Activated B cell treated with CpG ODN at 0.5 μM for 24 hours (primary cell): ENCODE results near the gene JAG1. TPM values are rescaled to one million over a fixed set of nuclear protein-coding genes. Genes with fewer than 3 reads are reported as not detected.

Experiments
- ATAC-seq: fragments of 200-7000 bp; cut with Tn5 transposase; one replicate; pipeline ENCODE4 v1.10.0; 2021; ENCODE audit warnings: low read depth, mild to moderate bottlenecking, moderate library complexity
- CTCF ChIA-PET: fragments of 350-600 bp; sonication (Branson Sonifier 250); formaldehyde crosslinking; loops from one replicate; lab custom pipeline; 2021; ENCODE audit warnings: antibody characterized with exemption; lab: Charles Lee
- POLR2A ChIA-PET: fragments of 350-600 bp; sonication (Branson Sonifier 250); formaldehyde crosslinking; loops from one replicate; lab custom pipeline; 2021; ENCODE audit warnings: antibody characterized with exemption; lab: Charles Lee
- DNase-seq: peaks from one replicate; pipeline ENCODE4 v3.0.0; 2022
- H3K27ac Mint-ChIP-seq: one replicate; pipeline ENCODE4 v1.8.0; 2020; ENCODE audit warnings: mixed read lengths
- H3K27me3 Mint-ChIP-seq: one replicate; pipeline ENCODE4 v1.8.0; 2021; ENCODE audit warnings: mixed read lengths
- H3K36me3 Mint-ChIP-seq: one replicate; pipeline ENCODE4 v1.8.0; 2021; ENCODE audit warnings: low read depth, mixed read lengths
- H3K4me1 Mint-ChIP-seq: one replicate; pipeline ENCODE4 v1.8.0; 2021; ENCODE audit warnings: mixed read lengths
- H3K4me3 Mint-ChIP-seq: one replicate; pipeline ENCODE4 v1.8.0; 2020; ENCODE audit warnings: mild to moderate bottlenecking, mixed read lengths
- H3K9me3 Mint-ChIP-seq: one replicate; pipeline ENCODE4 v1.8.0; 2020; ENCODE audit warnings: mixed read lengths
- intact Hi-C: fragments of 100-400 bp; cut with micrococcal nuclease; formaldehyde crosslinking; loops from one replicate; pipeline ENCODE4 v1.15.1; 2024
- total RNA-seq: library from RNA; stranded (reverse); gene quantifications from 2 replicates; pipeline ENCODE4 v1.2.3, GENCODE V29; 2022
- TF ChIP-seq, protein P1 (sequence below): fragments of 200-600 bp; IDR thresholded peaks from one replicate; pipeline ENCODE4 v1.8.0; 2022; ENCODE audit warnings: antibody characterized with exemption, mild to moderate bottlenecking

The JAG1 gene
- total RNA-seq, 1 donor from 2014 or later = not detected

DNA sequence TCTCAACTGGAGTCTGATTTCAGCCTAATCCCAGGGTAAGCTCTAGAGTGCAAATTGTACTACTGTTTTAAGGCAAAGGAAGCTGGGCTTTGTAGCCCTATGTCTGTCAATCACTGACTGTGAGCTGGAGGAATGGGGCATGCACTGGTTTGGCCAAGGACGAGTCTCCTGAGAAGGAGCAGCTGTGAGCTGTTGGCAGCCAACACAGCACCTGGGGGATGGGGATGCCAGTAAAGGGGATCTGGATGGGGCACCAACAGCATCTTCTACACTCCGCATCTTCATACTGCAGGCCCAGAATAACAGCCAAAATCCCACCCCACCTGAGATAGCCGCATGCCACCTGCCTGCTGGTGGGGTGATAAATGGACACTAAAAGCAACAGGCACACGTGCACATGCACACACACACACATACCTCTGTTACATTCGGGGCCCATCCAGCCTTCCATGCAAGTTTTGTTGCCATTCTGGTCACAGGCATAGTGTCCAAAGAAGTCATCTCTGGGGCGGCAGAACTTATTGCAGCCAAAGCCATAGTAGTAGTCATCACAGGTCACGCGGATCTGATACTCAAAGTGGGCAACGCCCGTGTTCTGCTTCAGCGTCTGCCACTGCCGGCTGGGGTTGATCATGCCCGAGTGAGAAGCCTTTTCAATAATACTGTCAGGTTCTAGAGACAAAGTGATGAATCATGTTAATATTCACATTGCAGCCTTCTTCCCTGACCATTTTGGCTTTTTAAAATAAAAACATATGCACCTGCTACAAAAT, 15.6 kb downstream of the JAG1 start:
- ChIA-PET CTCF (no interaction called here), POLR2A (no interaction called here)
- H3K27me3 Mint-ChIP-seq = peaks cover 29% of the 10 kb centered on the region
- H3K4me1 Mint-ChIP-seq = no peaks in the 10 kb centered on the region
- no peaks in the 10 kb centered on the region for H3K36me3 Mint-ChIP-seq
- H3K27ac Mint-ChIP-seq = no peak overlapping the region
- intact Hi-C loops = no loop called here
- H3K9me3 Mint-ChIP-seq = no peaks in the 10 kb centered on the region
- no peak for DNase-seq
- H3K4me3 Mint-ChIP-seq = no peak overlapping the region
- TF ChIP-seq, protein P1, sequence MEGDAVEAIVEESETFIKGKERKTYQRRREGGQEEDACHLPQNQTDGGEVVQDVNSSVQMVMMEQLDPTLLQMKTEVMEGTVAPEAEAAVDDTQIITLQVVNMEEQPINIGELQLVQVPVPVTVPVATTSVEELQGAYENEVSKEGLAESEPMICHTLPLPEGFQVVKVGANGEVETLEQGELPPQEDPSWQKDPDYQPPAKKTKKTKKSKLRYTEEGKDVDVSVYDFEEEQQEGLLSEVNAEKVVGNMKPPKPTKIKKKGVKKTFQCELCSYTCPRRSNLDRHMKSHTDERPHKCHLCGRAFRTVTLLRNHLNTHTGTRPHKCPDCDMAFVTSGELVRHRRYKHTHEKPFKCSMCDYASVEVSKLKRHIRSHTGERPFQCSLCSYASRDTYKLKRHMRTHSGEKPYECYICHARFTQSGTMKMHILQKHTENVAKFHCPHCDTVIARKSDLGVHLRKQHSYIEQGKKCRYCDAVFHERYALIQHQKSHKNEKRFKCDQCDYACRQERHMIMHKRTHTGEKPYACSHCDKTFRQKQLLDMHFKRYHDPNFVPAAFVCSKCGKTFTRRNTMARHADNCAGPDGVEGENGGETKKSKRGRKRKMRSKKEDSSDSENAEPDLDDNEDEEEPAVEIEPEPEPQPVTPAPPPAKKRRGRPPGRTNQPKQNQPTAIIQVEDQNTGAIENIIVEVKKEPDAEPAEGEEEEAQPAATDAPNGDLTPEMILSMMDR = no peak
- no peak for ATAC-seq

DNA sequence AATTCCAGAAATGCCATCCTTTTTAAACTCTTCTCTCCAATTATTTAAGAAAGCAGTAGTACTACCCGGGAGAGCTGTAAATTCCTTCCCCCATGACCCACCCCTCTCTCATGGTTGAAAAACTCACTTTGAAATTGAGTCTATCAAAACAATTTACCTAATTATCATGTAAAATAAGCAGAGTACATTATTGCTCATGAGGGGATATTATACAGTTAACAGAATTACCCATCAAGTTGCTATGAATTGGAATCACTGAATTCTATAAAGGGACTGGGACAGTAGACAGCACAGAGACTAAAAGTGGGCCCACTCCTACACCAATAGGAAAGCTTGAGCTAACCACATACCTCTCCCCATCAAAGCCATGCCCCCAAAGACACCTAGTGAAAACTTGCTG, 16.3 kb downstream of the JAG1 start:
- H3K27ac Mint-ChIP-seq = no peak overlapping the region
- peaks cover 26% of the 10 kb centered on the region for H3K27me3 Mint-ChIP-seq
- CTCF ChIA-PET = no interaction called here
- H3K4me3 Mint-ChIP-seq = no peak overlapping the region
- ATAC-seq (no peak), DNase-seq (no peak)
- POLR2A ChIA-PET = no interaction called here
- H3K9me3 Mint-ChIP-seq = no peaks in the 10 kb centered on the region
- intact Hi-C loops = no loop called here
- TF ChIP-seq, protein P1 = no peak
- H3K4me1 Mint-ChIP-seq = no peaks in the 10 kb centered on the region
- H3K36me3 Mint-ChIP-seq = no peaks in the 10 kb centered on the region

DNA sequence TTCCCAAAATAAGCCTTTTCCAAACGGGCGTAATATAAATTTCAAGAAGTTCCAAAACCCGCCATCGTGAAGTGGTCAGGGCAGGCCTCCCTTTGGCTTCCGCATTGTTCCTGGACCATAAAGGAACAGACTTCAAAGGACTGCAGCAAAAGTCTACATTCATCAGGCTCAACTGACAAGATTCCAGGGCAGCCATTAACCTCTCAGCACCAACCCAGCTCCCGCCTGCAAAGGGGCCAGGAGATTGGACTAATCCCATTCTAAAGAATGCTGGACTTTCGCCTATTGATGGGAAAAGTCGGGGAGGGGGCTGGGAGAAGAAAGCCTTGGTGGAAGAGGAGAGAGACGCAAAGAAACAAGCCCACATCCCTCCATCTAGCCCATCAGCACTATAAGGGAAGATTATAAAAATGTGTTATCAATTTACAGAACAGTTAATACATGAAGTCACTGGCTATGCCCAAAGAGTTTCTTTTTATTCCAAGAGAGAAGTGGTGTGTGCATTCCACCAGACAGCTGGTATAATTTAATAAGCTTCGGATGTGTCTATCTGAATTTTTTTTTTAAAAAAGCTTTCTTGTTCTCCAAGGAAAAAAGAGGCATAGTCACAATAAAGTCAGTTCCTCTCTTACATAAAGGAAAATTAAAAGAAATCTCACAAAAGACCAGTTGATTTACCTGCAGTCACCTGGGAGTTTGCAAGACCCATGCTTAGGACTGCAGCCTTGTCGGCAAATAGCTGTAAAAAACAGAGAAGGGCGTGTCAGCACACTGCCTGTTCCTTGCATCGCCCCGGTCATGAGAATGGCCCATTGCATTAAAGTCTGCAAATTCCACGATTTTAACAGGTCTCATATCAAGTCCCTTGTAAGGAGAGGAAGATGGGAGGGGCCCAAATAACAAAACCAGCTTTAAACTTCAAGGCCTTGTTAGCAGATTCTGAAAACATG, 17.8 kb downstream of the JAG1 start:
- no peak overlapping the region for H3K4me3 Mint-ChIP-seq
- ChIA-PET CTCF (no interaction called here), POLR2A (no interaction called here)
- H3K4me1 Mint-ChIP-seq = no peaks in the 10 kb centered on the region
- H3K27me3 Mint-ChIP-seq = peaks cover 18% of the 10 kb centered on the region
- no peak for ATAC-seq
- no peak overlapping the region for H3K27ac Mint-ChIP-seq
- H3K9me3 Mint-ChIP-seq = no peaks in the 10 kb centered on the region
- no peak for DNase-seq
- TF ChIP-seq, protein P1 = no peak
- intact Hi-C loops = no loop called here
- no peaks in the 10 kb centered on the region for H3K36me3 Mint-ChIP-seq

DNA sequence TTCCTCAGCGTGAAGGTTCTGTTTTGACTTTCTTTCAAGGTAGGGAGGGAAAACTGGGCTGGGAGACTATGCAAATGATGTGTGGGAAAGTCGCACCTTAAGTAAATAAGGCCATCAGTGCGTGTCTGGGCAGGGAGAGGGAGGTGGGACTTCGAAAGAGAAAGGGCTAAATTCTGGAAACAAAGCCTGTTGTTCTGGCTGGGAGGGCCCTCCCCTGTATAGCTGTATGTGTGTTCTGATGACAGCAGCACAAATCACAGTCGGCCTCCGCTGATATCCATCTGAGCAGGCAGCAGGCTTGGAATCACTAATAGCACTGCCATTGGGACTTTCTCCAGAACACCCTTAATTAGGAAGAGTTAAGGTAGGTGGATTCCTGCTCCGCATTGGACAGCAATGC, 19.2 kb downstream of the JAG1 start:
- no peaks in the 10 kb centered on the region for H3K36me3 Mint-ChIP-seq
- H3K4me1 Mint-ChIP-seq = no peaks in the 10 kb centered on the region
- DNase-seq = no peak
- ChIA-PET CTCF (no interaction called here), POLR2A (no interaction called here)
- H3K27ac Mint-ChIP-seq = no peak overlapping the region
- no peaks in the 10 kb centered on the region for H3K9me3 Mint-ChIP-seq
- no peak overlapping the region for H3K4me3 Mint-ChIP-seq
- TF ChIP-seq, protein P1 = no peak
- intact Hi-C loops = no loop called here
- peaks cover 11% of the 10 kb centered on the region for H3K27me3 Mint-ChIP-seq
- ATAC-seq = no peak

DNA sequence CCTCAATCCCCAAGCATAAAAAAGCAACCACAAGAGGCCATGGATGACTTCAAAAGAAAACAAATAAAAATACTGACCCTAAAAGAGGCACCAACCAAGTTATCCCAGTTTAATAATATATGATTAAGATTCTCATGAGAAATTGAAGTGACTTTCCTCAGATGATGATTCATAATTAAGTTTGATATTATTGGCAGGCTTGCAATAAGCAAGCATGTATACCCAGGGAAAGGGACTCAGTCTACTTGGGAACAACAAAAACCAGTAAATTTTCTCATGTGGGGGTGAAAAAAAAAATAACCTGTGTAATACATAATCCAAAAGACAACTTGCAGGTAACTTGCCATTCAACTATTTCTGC, 19.6 kb downstream of the JAG1 start:
- POLR2A ChIA-PET = no interaction called here

More for the DNA sequence above, 19.6 kb downstream of the JAG1 start:
- intact Hi-C loops = no loop called here
- Mint-ChIP-seq H3K27me3 (peaks cover 12% of the 10 kb centered on the region), H3K4me3 (no peak overlapping the region), H3K36me3 (no peaks in the 10 kb centered on the region), H3K9me3 (no peaks in the 10 kb centered on the region), H3K27ac (no peak overlapping the region), H3K4me1 (no peaks in the 10 kb centered on the region)
- DNase-seq = no peak
- TF ChIP-seq, protein P1 = no peak
- CTCF ChIA-PET = no interaction called here
- ATAC-seq = no peak
